Body of pancreas (tissue), 4 donors: ENCODE results near the gene LGALS16. TPM values are rescaled to one million over a fixed set of nuclear protein-coding genes. Genes with fewer than 3 reads are reported as not detected.
A peak's percentile ranks its signal among the peaks of the same experiment; 100 is the strongest.

Experiments
- ATAC-seq: fragments of 150-250 bp; one replicate; pipeline ENCODE4 v1.9.1; 2016
- DNase-seq, 4 donors: peaks; one replicate each; pipeline ENCODE4 v3.0.0-alpha.2; 2019
- H3K27ac ChIP-seq, 4 donors: fragments of 200-600 bp; sonication (generic); 1 replicate in 3 of 4; 2 replicates in 1 of 4; pipeline versions ENCODE4 v1.5.1 to v1.6.1; 2016 to 2019; ENCODE audit warnings: mild to moderate bottlenecking in 1 of 4, mixed read lengths in 1 of 4, moderate library complexity in 1 of 4
- H3K27me3 ChIP-seq, 2 donors: fragments of 200-600 bp; sonication (generic); one replicate each; pipeline ENCODE4 v1.6.0; 2016; ENCODE audit warnings: mild to moderate bottlenecking in 1 of 2
- H3K36me3 ChIP-seq, 2 donors: fragments of 200-600 bp; sonication (generic); replicated peaks in 1 of 2; 2 replicates each; pipeline ENCODE4 v1.5.1; 2016; ENCODE audit warnings: low read depth in 2 of 2; ENCODE audit not compliant: insufficient read depth in 1 of 2
- H3K4me1 ChIP-seq: fragments of 200-600 bp; sonication (generic); one replicate; pipeline ENCODE4 v1.6.0; 2016
- H3K4me3 ChIP-seq, 2 donors: fragments of 200-600 bp; sonication (generic); 1 replicate in 1 of 2; 2 replicates in 1 of 2; pipeline ENCODE4 v1.5.1; 2016 to 2019
- H3K9me3 ChIP-seq, 3 donors: fragments of 200-600 bp; sonication (generic); 1 replicate in 2 of 3; 2 replicates in 1 of 3; pipeline ENCODE4 v1.5.1; 2016
- CTCF ChIP-seq, 7 experiments: fragments of 450-650 bp in 4 of 7; fragments of 200-600 bp in 3 of 7; sonication (generic) in 3 of 7; IDR thresholded peaks; one replicate each; pipeline ENCODE4 v1.5.1; 2016 to 2019; ENCODE audit warnings: antibody characterized with exemption in 7 of 7
- POLR2A ChIP-seq, 3 donors: fragments of 450-650 bp; IDR thresholded peaks; one replicate each; pipeline ENCODE4 v1.6.1; 2016; ENCODE audit warnings: antibody characterized with exemption in 3 of 3, mild to moderate bottlenecking in 2 of 3
- WGBS, 2 donors: methylation state at CpG; one replicate each; pipeline ENCODE4 v1.1.5; 2017; 5-methylcytosine and 5-hydroxymethylcytosine counted together
- intact Hi-C: fragments of 100-400 bp; cut with DNase I; formaldehyde crosslinking; loops from one replicate; pipeline ENCODE4 v1.15.1; 2023
- total RNA-seq, 2 donors: library from RNA; depleted of rRNA; stranded (reverse); fragments of >200 nt; gene quantifications; one replicate each; pipeline ENCODE4 v1.1.0, GENCODE V29; 2016

Gene LGALS16
- total RNA-seq, 2 donors from 2014 or later, result not detected

DNA sequence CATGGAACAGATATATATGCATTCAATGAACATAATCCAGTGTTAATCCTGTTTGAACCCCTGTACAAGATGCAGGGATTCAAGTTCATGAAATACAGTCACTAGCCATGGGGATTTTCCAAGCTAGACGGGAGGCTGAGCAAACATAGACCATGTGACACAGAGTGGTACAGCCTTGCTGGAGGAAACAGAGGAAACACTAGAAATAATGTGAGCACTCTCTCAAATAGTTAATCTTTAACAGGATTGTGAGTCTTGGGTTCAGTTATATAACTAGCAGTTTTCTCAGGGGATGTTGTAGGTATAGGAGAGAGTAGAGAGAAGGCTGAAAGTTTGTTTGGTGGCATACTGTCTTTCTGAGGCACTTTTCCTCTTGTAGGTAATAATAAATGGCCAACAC lies 13.9 kb upstream of the LGALS16 start:
- DNase-seq (peak in 2 of 4 donors; percentile 30 to 32), ATAC-seq (peak; percentile 40)
- H3K36me3 ChIP-seq, result no peaks in the 10 kb centered on the region
- intact Hi-C loops, result no loop called here
- H3K27ac ChIP-seq, result no peak overlapping the region
- no peaks in the 10 kb centered on the region for H3K9me3 ChIP-seq
- no peaks in the 10 kb centered on the region for H3K27me3 ChIP-seq
- TF ChIP-seq CTCF (IDR thresholded peaks at IDR 0.05) (no peak), POLR2A (IDR thresholded peaks at IDR 0.05) (no peak)
- 4 to 17% methylated on average over 1 of the region's 1 CpG for WGBS, 2 donors
- no peak overlapping the region for H3K4me3 ChIP-seq
- no peaks in the 10 kb centered on the region for H3K4me1 ChIP-seq

DNA sequence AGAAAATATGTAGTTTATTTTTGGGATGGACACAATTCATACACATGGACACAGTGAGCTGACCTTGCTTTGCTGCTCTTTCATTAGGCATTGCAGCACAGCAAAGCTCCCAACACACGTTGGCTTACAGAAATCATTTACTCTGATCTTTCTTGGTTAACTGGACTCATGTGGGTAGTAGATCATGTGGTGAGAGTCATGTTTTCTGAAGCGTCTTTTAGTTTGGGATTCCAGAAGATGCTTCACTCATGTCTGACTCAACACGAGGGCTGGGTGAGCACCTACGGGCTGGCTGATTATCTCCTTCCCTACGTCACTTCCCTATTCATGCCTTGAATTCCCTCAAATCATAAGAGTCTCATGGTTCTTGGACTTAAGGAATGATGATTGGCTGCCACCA lies 12.1 kb upstream of the LGALS16 start:
- H3K27ac ChIP-seq, result no peak overlapping the region
- ATAC-seq, result no peak
- no peaks in the 10 kb centered on the region for H3K27me3 ChIP-seq
- WGBS, 2 donors, result 49 to 52% methylated on average over 5 of the region's 5 CpGs
- no peaks in the 10 kb centered on the region for H3K9me3 ChIP-seq
- no peak overlapping the region for H3K4me3 ChIP-seq
- H3K4me1 ChIP-seq, result no peaks in the 10 kb centered on the region
- intact Hi-C loops, result no loop called here
- TF ChIP-seq POLR2A (IDR thresholded peaks at IDR 0.05), result no peak
- TF ChIP-seq CTCF (IDR thresholded peaks at IDR 0.05), result no peak
- H3K36me3 ChIP-seq, result no peaks in the 10 kb centered on the region
- DNase-seq, result no peak

- intact Hi-C loops, result no loop called here
- Histone ChIP-seq H3K27ac (no peak overlapping the region), H3K4me3 (no peak overlapping the region), H3K4me1 (no peaks in the 10 kb centered on the region), H3K9me3 (no peaks in the 10 kb centered on the region), H3K27me3 (no peaks in the 10 kb centered on the region), H3K36me3 (no peaks in the 10 kb centered on the region)
- no peak for TF ChIP-seq POLR2A (IDR thresholded peaks at IDR 0.05)
- 21 to 25% methylated on average over 6 of the region's 6 CpGs for WGBS, 2 donors
- ATAC-seq (no peak), DNase-seq (no peak)
Observed at GRCh38 chr19:39645800-39646411, 9.8 kb upstream of the LGALS16 start.

- no peak for TF ChIP-seq POLR2A (IDR thresholded peaks at IDR 0.05)
- no peak for TF ChIP-seq CTCF (IDR thresholded peaks at IDR 0.05)
- 31 to 33% methylated on average over 3 of the region's 3 CpGs for WGBS, 2 donors
- intact Hi-C loops, result no loop called here
Observed at GRCh38 chr19:39647918-39648317, 7.8 kb upstream of the LGALS16 start.

DNA sequence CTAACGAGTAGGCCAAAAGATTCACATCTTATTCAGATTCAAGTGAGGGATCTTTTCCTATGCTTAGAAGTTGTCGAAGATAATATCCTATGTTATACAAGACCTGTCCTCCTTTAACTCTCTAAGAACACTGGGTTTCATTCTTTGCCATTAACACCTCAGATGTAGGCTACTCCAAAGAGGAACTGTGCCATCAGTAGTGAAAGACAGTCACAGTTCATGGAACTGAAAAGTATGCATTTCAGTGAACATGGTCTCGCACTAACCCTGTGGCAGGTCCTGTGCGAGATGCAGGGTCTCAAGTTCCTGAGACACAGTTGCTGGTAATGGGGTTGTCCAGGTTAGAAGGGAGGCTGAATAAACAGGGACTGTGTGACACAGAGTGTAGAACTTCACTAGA lies 4.1 kb downstream of the LGALS16 start:
- ATAC-seq (no peak), DNase-seq (no peak)
- no peaks in the 10 kb centered on the region for H3K9me3 ChIP-seq
- WGBS, 2 donors, result 61 to 66% methylated on average over 4 of the region's 4 CpGs
- no peak overlapping the region for H3K4me3 ChIP-seq
- intact Hi-C loops, result loop anchor here (5.0 kb wide), 1 partner anchor 152 kb away; no protein-coding TSS in a partner anchor
- H3K36me3 ChIP-seq, result no peaks in the 10 kb centered on the region
- H3K27ac ChIP-seq, result no peak overlapping the region
- no peaks in the 10 kb centered on the region for H3K27me3 ChIP-seq
- no peak for TF ChIP-seq POLR2A (IDR thresholded peaks at IDR 0.05)
- no peak for TF ChIP-seq CTCF (IDR thresholded peaks at IDR 0.05)
- no peaks in the 10 kb centered on the region for H3K4me1 ChIP-seq

More at GRCh38 chr19:39647918-39648317, 7.8 kb upstream of the LGALS16 start:
- no peaks in the 10 kb centered on the region for H3K27me3 ChIP-seq
- no peak for ATAC-seq
- no peak overlapping the region for H3K4me3 ChIP-seq
- no peak overlapping the region for H3K27ac ChIP-seq
- no peak for DNase-seq
- H3K36me3 ChIP-seq, result no peaks in the 10 kb centered on the region
- no peaks in the 10 kb centered on the region for H3K4me1 ChIP-seq
- H3K9me3 ChIP-seq, result no peaks in the 10 kb centered on the region
